HG03442 (cell line): ENCODE results near the gene KRTAP10-1.

Experiments used
- ATAC-seq: cut with Tn5 transposase; IDR thresholded peaks from one replicate; pipeline ENCODE4 v1.9.1; 2021; ENCODE audit warnings: mild to moderate bottlenecking, moderate library complexity; ENCODE audit not compliant: unreplicated experiment

KRTAP10-1 gene

GRCh38 chr21:44518686-44519085 lies 21.3 kb downstream of the KRTAP10-1 start:
- no peak for ATAC-seq

- ATAC-seq = no peak
These were observed 22.7 kb downstream of the KRTAP10-1 start for GRCh38 chr21:44517175-44517899.

- ATAC-seq = no peak
These were observed 23.2 kb downstream of the KRTAP10-1 start for GRCh38 chr21:44516828-44517174.

GRCh38 chr21:44516342-44516741 lies 23.7 kb downstream of the KRTAP10-1 start:
- no peak for ATAC-seq

GRCh38 chr21:44515359-44516165 lies 24.4 kb downstream of the KRTAP10-1 start:
- ATAC-seq = no peak

GRCh38 chr21:44514746-44515358 lies 25.1 kb downstream of the KRTAP10-1 start:
- no peak for ATAC-seq

- ATAC-seq = no peak
These were observed 25.8 kb downstream of the KRTAP10-1 start for GRCh38 chr21:44514218-44514520.

- ATAC-seq = no peak
These were observed 26.4 kb downstream of the KRTAP10-1 start for GRCh38 chr21:44513389-44514217.

- ATAC-seq = no peak
These were observed 27.3 kb downstream of the KRTAP10-1 start for GRCh38 chr21:44512496-44513388.

- ATAC-seq = no peak
These were observed 28.1 kb downstream of the KRTAP10-1 start for GRCh38 chr21:44511938-44512275.

GRCh38 chr21:44511219-44511937 lies 28.6 kb downstream of the KRTAP10-1 start:
- no peak for ATAC-seq

- ATAC-seq = no peak
These were observed 29.3 kb downstream of the KRTAP10-1 start for GRCh38 chr21:44510508-44511218.

GRCh38 chr21:44510109-44510507 lies 29.9 kb downstream of the KRTAP10-1 start:
- ATAC-seq = no peak

GRCh38 chr21:44509539-44509938 lies 30.5 kb downstream of the KRTAP10-1 start:
- no peak for ATAC-seq

- no peak for ATAC-seq
These were observed 31.1 kb downstream of the KRTAP10-1 start for GRCh38 chr21:44508711-44509445.

GRCh38 chr21:44508426-44508710 lies 31.6 kb downstream of the KRTAP10-1 start:
- ATAC-seq = no peak

GRCh38 chr21:44507673-44508425 lies 32.1 kb downstream of the KRTAP10-1 start:
- ATAC-seq = no peak
